Erythroblast (primary cell): ENCODE measurements around the gene CENPM.

Experiments used
- GATA1 ChIP-seq: IDR thresholded peaks from 2 replicates; pipeline ENCODE4 v1.6.1; 2011; ENCODE audit warnings: low read depth, mild to moderate bottlenecking, control low read depth, low read length, moderate library complexity
- POLR2A ChIP-seq: IDR thresholded peaks from 2 replicates; pipeline ENCODE4 v1.6.1; 2011; ENCODE audit warnings: mild to moderate bottlenecking, low read length

DNA sequence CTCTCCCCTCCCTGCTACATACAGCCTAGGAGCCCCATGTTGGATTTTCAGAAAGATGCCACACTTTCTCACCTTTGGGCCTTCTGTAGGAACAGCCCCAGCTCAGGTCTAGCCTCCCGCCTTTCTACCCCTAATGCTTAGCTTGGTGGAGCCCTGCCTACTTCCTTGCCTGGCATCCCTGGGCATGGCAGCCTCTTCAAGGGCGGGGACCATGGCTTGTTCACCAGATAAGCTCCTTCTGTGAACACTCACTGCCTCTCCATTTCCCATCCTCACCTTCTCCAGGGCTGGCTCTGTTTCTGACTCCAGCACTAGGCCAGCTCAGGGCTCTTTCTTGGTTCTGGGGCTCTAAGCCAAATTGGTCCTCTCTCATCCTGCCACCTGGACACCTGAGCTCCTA, 23.6 kb upstream of the CENPM start:
- TF ChIP-seq POLR2A (no peak), GATA1 (no peak)
